Astrocyte of the spinal cord (primary cell): ENCODE data around the gene SLC22A31.

Experiments
- DNase-seq: peaks from one replicate; pipeline ENCODE4 v3.0.0; 2011; ENCODE audit warnings: low read depth, low spot score
- H3K4me3 ChIP-seq: 2 replicates; pipeline ENCODE4 v1.5.1; 2011; ENCODE audit warnings: low read depth, mild to moderate bottlenecking, low read length, moderate library complexity
- CTCF ChIP-seq: IDR thresholded peaks from 2 replicates; pipeline ENCODE4 v1.5.1; 2012; ENCODE audit warnings: low read depth, mild to moderate bottlenecking, low read length, inconsistent platforms
- in situ Hi-C: cut with HindIII; loops from 2 replicates; pipeline ENCODE4 v1.10.0; 2017; ENCODE audit warnings: low sequenced_read_pairs

The SLC22A31 gene

DNA sequence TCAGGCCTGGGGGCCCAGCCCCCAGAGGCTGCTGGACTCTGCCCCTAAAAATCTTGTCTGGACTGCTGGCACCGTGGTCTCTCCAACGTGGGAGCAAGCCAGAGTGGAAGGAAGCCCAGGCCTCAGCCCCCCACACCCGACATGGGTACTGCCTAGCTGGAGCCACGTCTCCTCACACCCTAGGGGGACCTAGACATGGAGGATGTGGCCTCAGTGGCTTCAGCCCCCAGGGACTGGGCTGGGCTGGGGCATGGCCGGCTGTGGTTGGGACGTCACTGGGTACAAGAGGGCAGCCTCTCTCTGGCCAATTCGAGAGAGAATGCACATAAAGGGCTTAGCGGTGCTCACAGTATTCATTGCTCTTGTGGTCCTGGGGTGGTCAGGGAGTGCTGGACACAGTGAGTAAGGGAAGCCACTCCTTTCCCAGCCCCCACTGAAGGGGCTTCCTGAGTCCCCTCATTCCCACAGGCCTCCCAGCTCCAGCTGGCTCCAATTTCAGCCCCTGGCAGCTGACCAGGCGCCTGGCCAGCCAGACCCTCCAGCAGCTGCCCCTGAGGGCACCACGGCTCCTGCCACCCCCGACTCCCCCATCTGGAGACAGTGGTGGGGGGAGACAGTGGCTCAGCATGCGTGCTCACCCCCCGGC lies 27.7 kb downstream of the SLC22A31 start:
- no peak for DNase-seq
- no peak for TF ChIP-seq CTCF
- no peak overlapping the region for H3K4me3 ChIP-seq
- in situ Hi-C loops: no loop called here

- H3K4me3 ChIP-seq: no peak overlapping the region
- TF ChIP-seq CTCF: no peak
- in situ Hi-C loops: no loop called here
- DNase-seq: no peak
These were observed 28.2 kb downstream of the SLC22A31 start for GRCh38 chr16:89172171-89172527.

GRCh38 chr16:89171216-89172170 lies 28.8 kb downstream of the SLC22A31 start, which contains the start of gene CDH15:
TSS of gene CDH15 (plus strand) at chr16:89171748. CDS start at chr16:89171832, 84 bp downstream.
- peak; percentile 80 for DNase-seq
- in situ Hi-C loops: no loop called here
- H3K4me3 ChIP-seq: no peak within 1 kb of the TSS
- TF ChIP-seq CTCF: no peak

- in situ Hi-C loops: no loop called here
- no peak for TF ChIP-seq CTCF
- no peak for DNase-seq
- H3K4me3 ChIP-seq: no peak overlapping the region
These were observed 29.8 kb downstream of the SLC22A31 start for GRCh38 chr16:89170346-89171215.

- no peak for TF ChIP-seq CTCF
- in situ Hi-C loops: no loop called here
- no peak overlapping the region for H3K4me3 ChIP-seq
- no peak for DNase-seq
These were observed 30.6 kb downstream of the SLC22A31 start for GRCh38 chr16:89169778-89170177.

DNA sequence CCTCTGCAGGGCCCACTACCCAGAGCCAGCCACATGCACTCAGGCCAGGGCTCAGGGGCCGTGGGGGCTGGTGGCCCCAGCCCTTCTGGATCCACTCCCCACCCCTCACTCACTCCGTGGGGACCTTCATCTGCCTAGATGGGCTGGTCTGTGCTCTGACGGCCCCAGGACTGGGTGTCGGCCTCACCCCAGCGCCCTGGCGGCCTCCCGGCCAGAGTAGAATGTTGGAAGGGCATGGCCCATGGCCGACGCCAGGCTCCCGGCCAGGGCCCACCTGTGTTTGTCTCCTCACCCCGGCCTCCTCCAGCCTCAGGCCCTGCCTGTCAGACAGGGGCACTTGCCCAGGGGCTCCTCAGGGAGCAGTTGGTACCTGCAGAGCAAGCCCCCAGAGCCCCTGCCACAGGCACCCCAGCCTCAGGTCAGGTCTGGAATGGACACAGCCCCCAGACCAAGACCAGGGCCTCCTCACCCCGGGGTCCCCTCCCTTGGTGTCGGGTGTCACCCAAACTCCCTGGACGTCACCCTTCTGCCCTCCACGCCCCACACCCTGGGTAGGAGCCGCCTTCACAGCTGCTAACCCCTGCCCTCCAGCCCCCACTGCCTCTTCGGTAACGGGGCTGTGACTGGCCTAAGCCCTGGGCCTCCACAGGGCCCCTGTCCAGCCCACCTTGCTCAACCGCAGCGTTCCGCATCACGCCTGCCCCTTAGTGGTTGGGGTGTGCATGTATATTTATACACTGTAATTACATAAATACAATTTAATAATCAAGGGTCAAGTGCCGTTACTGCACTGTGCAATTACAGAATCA lies 31.8 kb downstream of the SLC22A31 start:
- no peak for DNase-seq

More for the DNA sequence above, 31.8 kb downstream of the SLC22A31 start:
- no peak for TF ChIP-seq CTCF
- in situ Hi-C loops: no loop called here
- H3K4me3 ChIP-seq: no peak overlapping the region
